ENCODE data around the gene TNS2. TPM values are rescaled to one million over a fixed set of nuclear protein-coding genes. Genes with fewer than 3 reads are reported as not detected.
"Not testable (repeated sequence)": the region's sequence is repeated elsewhere in the genome, so short reads cannot be mapped to it uniquely, and the experiment has no call there.

The TNS2 gene
- total RNA-seq, 1 donor from 2014 or later, result 2.5 TPM

DNA sequence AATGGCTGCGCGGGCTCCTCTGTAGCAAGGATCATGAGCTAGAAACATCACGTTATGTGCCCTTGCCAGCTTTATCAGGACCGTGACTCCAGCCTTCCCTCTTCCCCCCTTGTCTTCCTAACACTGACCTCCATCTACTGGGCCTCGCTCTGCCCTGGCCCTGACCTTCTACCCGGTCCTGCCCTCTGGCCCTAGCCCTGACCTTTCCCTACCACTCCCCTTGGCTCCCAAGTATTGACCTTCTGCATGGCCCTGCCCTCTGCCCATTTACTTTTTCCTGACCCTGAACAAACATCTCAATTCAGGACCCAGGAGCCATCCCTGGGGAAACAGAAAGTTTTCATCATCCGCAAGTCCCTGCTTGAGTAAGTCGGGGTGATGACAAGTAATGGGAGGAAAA is 55.4 kb downstream of the TNS2 start:
- intact Hi-C loops (cut with micrococcal nuclease), result no loop called here

DNA sequence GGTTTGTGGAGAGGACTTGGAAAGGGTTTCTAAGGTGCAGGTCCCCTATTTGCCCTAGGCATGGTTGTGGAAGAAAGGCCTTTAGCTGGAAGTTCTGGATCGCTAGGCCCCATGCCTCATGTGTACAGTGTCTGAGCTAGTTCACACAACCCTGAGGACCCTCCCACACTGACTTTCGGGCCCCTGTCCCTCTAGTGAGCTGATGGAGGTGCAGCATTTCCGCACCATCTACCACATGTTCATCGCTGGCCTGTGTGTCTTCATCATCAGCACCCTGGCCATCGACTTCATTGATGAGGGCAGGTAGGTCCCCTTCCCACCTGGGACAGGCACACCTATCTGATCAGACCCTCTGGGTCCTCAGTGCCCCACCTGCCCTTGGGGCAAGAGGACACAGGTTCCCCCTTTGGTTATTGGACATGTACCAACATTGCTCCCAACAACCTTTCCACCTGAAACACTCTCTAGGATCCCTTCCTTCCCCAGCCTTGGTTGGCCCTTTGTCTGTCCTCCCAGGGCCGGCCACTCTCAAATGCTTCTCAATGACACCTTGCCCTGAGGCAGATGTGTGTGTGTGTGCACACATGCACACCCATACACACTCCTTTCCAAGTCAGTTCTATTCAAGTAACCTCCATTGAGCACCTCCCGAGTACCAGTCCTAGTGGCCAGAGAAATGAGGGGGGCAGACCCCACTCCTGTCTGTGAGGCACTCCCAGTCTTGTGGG is 56.0 kb downstream of the TNS2 start:
- intact Hi-C loops (cut with micrococcal nuclease), result no loop called here

DNA sequence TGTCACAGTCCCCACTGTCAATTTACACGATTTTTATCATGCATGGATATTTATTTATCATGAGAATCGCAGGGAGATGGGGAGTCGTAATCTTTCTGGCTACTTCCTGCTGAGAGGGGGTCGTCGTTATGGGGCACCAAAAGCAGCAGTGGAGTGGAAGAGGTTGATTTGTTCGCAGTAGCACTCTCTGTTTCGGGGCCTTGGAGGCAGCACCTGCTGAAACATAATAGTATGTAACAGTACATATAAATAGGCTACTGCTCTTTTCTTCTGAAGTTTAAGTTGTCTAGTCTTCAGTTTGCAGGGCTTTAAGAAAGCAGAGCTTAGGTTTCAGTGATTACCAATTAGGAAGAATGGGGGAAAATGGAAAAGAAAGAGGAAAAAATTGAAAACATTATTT is 57.3 kb downstream of the TNS2 start:
- intact Hi-C loops (cut with micrococcal nuclease), result no loop called here

DNA sequence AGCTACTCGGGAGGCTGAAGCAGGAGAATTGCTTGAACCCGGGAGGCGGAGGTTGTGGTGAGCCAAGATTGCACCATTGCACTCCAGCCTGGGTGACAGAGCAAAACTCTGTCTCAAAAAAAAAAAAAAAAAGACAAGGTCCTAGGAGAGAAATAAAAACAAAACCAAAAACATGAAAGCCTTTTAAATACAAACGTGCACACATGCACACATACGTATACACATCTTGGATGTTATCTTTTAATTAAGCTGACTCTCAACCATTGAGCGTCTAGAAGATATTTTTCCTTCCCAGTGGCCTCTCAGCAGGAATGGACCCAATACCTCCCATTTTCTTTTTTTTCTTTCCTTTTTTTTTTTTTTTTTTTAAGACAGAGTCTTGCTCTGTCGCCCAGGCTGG is 62.6 kb downstream of the TNS2 start:
- intact Hi-C loops (cut with micrococcal nuclease), result not testable (repeated sequence)

DNA sequence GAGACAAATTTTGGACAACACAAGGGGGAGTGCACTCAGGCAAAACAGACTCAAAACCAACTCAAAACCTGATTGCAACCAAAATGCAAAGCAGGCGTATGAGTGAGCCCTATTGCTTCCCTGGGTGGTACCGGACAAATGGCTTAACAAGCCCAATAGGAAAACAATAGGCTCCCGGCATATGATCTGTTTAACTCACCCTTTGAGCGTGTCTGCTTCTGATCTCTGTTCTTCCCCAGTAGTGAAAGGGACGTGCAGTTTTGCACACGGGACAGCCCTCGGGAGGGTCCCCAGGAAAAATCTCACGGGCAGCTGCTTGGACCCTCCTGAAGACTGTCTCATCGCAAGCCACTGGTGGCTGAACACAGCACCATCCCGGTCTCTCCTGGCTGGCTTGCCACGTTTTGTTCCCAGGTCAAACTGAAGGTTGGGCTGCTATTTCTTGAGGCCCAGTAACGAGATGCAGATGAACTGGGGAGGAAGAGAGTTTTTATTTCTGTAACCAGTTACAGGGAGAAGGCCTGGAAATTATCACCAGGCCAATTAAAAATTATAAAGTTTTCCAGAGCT is 63.4 kb downstream of the TNS2 start:
- intact Hi-C loops (cut with micrococcal nuclease), result no loop called here

DNA sequence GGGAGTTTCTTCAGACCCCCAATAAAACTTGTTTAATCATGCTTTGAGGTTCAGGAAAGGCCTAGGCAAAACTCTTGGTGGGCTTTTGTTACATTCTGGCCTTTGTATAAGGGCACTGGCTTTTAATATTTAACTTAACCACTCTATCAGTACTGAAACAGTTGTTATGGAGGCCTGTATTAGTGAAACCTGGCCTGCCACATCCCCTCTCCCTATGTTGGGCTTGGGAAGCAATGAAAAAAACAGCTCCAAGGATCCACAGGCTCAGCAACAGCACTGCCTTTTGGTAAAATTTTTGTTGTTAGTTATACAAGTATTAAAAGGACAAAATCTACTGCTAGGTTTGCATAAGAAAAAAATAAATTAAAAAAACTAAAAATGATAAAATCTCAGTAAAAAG is 64.1 kb downstream of the TNS2 start:
- intact Hi-C loops (cut with micrococcal nuclease), result no loop called here

Other genes starting within 250 kb of the TNS2 start
- gene KRT4, start 235.9 kb upstream of the TNS2 start, total RNA-seq, result not detected in 2 replicates
- not detected in 2 replicates for gene KRT79, start 215.8 kb upstream of the TNS2 start, total RNA-seq
- gene KRT78, start 201.1 kb upstream of the TNS2 start, total RNA-seq, result not detected in 2 replicates
- gene KRT8, start 145.0 kb upstream of the TNS2 start, total RNA-seq, result 0.12 TPM in 1 of 2 replicates, not detected in the other
- 0.88 and 1.0 TPM in 2 replicates for gene KRT18, start 100.9 kb upstream of the TNS2 start, total RNA-seq
- 356 and 374 TPM in 2 replicates for gene EIF4B, start 43.6 kb upstream of the TNS2 start, total RNA-seq
- 33.9 and 35.7 TPM in 2 replicates for gene SPRYD3, start 29.3 kb downstream of the TNS2 start, total RNA-seq
- not detected in 2 replicates for gene IGFBP6, start 47.6 kb downstream of the TNS2 start, total RNA-seq
- not detected in 2 replicates for gene SOAT2, start 53.4 kb downstream of the TNS2 start, total RNA-seq
- gene ZNF740, start 130.7 kb downstream of the TNS2 start, total RNA-seq, result 44.1 and 51.7 TPM in 2 replicates
- gene CSAD, start 130.9 kb downstream of the TNS2 start, total RNA-seq, result 30.7 and 43.6 TPM in 2 replicates
- gene ITGB7, start 157.2 kb downstream of the TNS2 start, total RNA-seq, result 734 and 751 TPM in 2 replicates
- 56.8 and 62.0 TPM in 2 replicates for gene RARG, start 182.1 kb downstream of the TNS2 start, total RNA-seq
- gene ESPL1, start 218.2 kb downstream of the TNS2 start, total RNA-seq, result 58.2 and 63.4 TPM in 2 replicates
- 309 and 313 TPM in 2 replicates for gene PFDN5, start 245.5 kb downstream of the TNS2 start, total RNA-seq
- gene MYG1, start 249.6 kb downstream of the TNS2 start, total RNA-seq, result 53.2 and 57.0 TPM in 2 replicates

Data from T-helper 1 cell treated with Interleukin-12 subunit alpha and Interleukin-12 subunit beta and Interleukin-4 antibody, amounts not matched to agents 30 ng/mL and 1 ng/mL, for 36 hours (primary cell).